Endothelial cell of hepatic sinusoid (primary cell): ENCODE results near the gene TMEM196.

Experiments used
- in situ Hi-C: cut with HindIII; loops from 2 replicates; pipeline ENCODE4 v1.10.0; 2017; ENCODE audit warnings: low sequenced_read_pairs

Gene TMEM196

GRCh38 chr7:19772841-19773760 is at the start of gene TMEM196:
TMEM196 (minus strand) TSS chr7:19773617; CDS start chr7:19772696, 921 bp downstream.
- in situ Hi-C loops: loop anchor here (25.0 kb wide), 1 partner anchor 814 kb away; no protein-coding TSS in a partner anchor

GRCh38 chr7:19816128-19816527 is 42.7 kb upstream of the TMEM196 start:
- in situ Hi-C loops: no loop called here

GRCh38 chr7:19815546-19815945 is 42.1 kb upstream of the TMEM196 start:
- in situ Hi-C loops: no loop called here

GRCh38 chr7:19814776-19815175 is 41.4 kb upstream of the TMEM196 start:
- in situ Hi-C loops: no loop called here

GRCh38 chr7:19811386-19811785 is 38.0 kb upstream of the TMEM196 start:
- in situ Hi-C loops: no loop called here

- in situ Hi-C loops: no loop called here
Measured at GRCh38 chr7:19798986-19799385, 25.6 kb upstream of the TMEM196 start.

- in situ Hi-C loops: no loop called here
Measured at GRCh38 chr7:19783541-19783940, 10.1 kb upstream of the TMEM196 start.

GRCh38 chr7:19776981-19777380 is 3.6 kb upstream of the TMEM196 start:
- in situ Hi-C loops: no loop called here

GRCh38 chr7:19775578-19775977 is 2.2 kb upstream of the TMEM196 start:
- in situ Hi-C loops: no loop called here

- in situ Hi-C loops: loop anchor here (25.0 kb wide), 1 partner anchor 815 kb away; no protein-coding TSS in a partner anchor
Measured at GRCh38 chr7:19772306-19772705, 1.1 kb downstream of the TMEM196 start.

- in situ Hi-C loops: loop anchor here (10.0 to 25.0 kb wide), 2 partner anchors 562 to 825 kb away; no protein-coding TSS in a partner anchor
Measured at GRCh38 chr7:19762631-19763030, 10.8 kb downstream of the TMEM196 start.

- in situ Hi-C loops: loop anchor here (25.0 kb wide), 1 partner anchor 833 kb away; no protein-coding TSS in a partner anchor
Measured at GRCh38 chr7:19754521-19755116, 18.8 kb downstream of the TMEM196 start.

GRCh38 chr7:19752020-19752419 is 21.4 kb downstream of the TMEM196 start:
- in situ Hi-C loops: loop anchor here (25.0 kb wide), 1 partner anchor 835 kb away; no protein-coding TSS in a partner anchor

- in situ Hi-C loops: loop anchor here (25.0 kb wide), 1 partner anchor 838 kb away; no protein-coding TSS in a partner anchor
Measured at GRCh38 chr7:19749658-19750057, 23.8 kb downstream of the TMEM196 start.

- in situ Hi-C loops: no loop called here
Measured at GRCh38 chr7:19747740-19748339, 25.6 kb downstream of the TMEM196 start.

- in situ Hi-C loops: no loop called here
Measured at GRCh38 chr7:19744075-19744474, 29.3 kb downstream of the TMEM196 start.

GRCh38 chr7:19728716-19729115 is 44.7 kb downstream of the TMEM196 start:
- in situ Hi-C loops: no loop called here

- in situ Hi-C loops: no loop called here
Measured at GRCh38 chr7:19725770-19726169, 47.6 kb downstream of the TMEM196 start.

GRCh38 chr7:19715499-19715898 is 57.9 kb downstream of the TMEM196 start:
- in situ Hi-C loops: no loop called here

GRCh38 chr7:19713676-19714075 is 59.7 kb downstream of the TMEM196 start:
- in situ Hi-C loops: no loop called here

GRCh38 chr7:19709249-19709578 is 64.2 kb downstream of the TMEM196 start:
- in situ Hi-C loops: no loop called here
